ENCODE results near the gene ARFRP1.
"Not testable (repeated sequence)": the region's sequence is repeated elsewhere in the genome, so short reads cannot be mapped to it uniquely, and the experiment has no call there.

Gene ARFRP1

GRCh38 chr20:63673951-63674350 lies 33.8 kb downstream of the ARFRP1 start:
- no peak overlapping the region for H3K9ac ChIP-seq (ENCODE audit: low read length)
- no peak overlapping the region for H3K4me2 ChIP-seq (ENCODE audit: low read length)
- H2BK5ac ChIP-seq (ENCODE audit: low read depth, low read length, poor library complexity) = no peak overlapping the region
- H4K8ac ChIP-seq (ENCODE audit: low read depth, low read length) = no peak overlapping the region
- H4K12ac ChIP-seq (ENCODE audit: low read depth, low read length) = no peak overlapping the region
- no peak overlapping the region for H2AK5ac ChIP-seq (ENCODE audit: low read length)
- H3K4ac ChIP-seq (ENCODE audit: low read depth, low read length) = no peak overlapping the region
- H2BK12ac ChIP-seq (ENCODE audit: low read length) = no peak overlapping the region
- H2BK120ac ChIP-seq (ENCODE audit: insufficient read depth, low read length, poor library complexity) = no peak overlapping the region
- H3K9me3 ChIP-seq (ENCODE audit: insufficient read depth, low read depth, low read length) = peaks cover 2% of the 10 kb centered on the region
- H2AFZ ChIP-seq (ENCODE audit: insufficient read depth, low read length, poor library complexity) = no peak overlapping the region
- H3K14ac ChIP-seq (ENCODE audit: low read length) = no peak overlapping the region
- H3K4me1 ChIP-seq (ENCODE audit: control insufficient read depth in 1 of 2, insufficient read depth in 2 of 2, low read length in 2 of 2) = no peaks in the 10 kb centered on the region
- H3K23ac ChIP-seq (ENCODE audit: low read length) = no peak overlapping the region
- no peak for DNase-seq
- peaks cover 42 to 43% of the 10 kb centered on the region in 2 experiments for H3K36me3 ChIP-seq (ENCODE audit: control insufficient read depth in 1 of 2, insufficient read depth in 2 of 2, low read length in 2 of 2)
- no peaks in the 10 kb centered on the region for H3K79me2 ChIP-seq (ENCODE audit: control insufficient read depth, insufficient read depth, low read length, poor library complexity)
- H3K4me3 ChIP-seq (ENCODE audit: low read depth, low read length) = no peak overlapping the region
- H3K18ac ChIP-seq (ENCODE audit: low read length) = no peak overlapping the region
- no peak overlapping the region for H3K27ac ChIP-seq (ENCODE audit: low read depth, low read length)
- no peaks in the 10 kb centered on the region for H3K27me3 ChIP-seq (ENCODE audit: insufficient read depth, low read length)
- H3K79me1 ChIP-seq (ENCODE audit: low read length) = no peaks in the 10 kb centered on the region
- WGBS (ENCODE audit: extremely low coverage, insufficient coverage, insufficient read length) = no CpG with 5 or more reads among the region's 14 CpGs
- H4K91ac ChIP-seq (ENCODE audit: low read depth, low read length) = no peak overlapping the region

DNA sequence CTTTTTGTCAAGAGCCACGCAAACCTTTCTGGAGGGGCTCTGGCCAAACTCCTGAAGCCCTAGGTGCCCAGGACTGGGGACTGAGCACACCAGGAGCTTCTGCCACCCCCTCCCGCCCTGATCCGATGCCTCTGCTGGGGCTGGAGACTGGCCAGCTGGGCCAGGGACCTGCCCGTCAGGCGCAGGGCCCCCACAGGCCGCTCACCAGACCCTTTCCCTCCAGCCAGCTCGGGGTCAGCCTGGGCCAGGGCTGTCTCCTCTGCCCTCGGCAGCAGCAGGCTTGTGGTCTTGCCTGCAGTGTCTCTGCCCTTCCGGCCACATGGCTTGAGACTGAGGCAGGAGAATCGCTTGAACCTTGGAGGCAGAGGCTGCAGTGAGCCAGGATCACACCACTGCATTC lies 35.1 kb downstream of the ARFRP1 start:
- Histone ChIP-seq H3K79me2 (ENCODE audit: control insufficient read depth, insufficient read depth, low read length, poor library complexity) (no peaks in the 10 kb centered on the region), H4K8ac (ENCODE audit: low read depth, low read length) (no peak overlapping the region)

DNA sequence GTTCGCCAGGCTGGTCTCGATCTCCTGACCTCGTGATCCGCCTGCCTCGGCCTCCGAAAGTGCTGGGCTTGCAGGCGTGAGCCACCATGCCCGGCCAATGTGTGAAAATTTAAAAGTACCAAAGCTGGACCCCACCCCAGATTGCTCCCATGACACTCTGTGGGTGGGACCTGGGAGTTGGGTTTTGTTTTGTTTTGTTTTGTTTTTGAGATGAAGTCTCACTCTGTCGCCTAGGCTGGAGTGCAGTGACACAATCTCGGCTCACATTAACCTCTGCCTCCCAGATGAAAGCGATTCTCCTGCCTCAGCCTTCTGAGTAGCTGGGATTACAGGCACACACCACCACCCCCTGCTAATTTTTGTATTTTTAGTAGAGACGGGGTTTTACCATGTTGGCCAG lies 36.1 kb downstream of the ARFRP1 start:
- not testable (repeated sequence) for H3K18ac ChIP-seq (ENCODE audit: low read length); H4K12ac ChIP-seq (ENCODE audit: low read depth, low read length); H3K9ac ChIP-seq (ENCODE audit: low read length); H2AFZ ChIP-seq (ENCODE audit: insufficient read depth, low read length, poor library complexity); H2BK120ac ChIP-seq (ENCODE audit: insufficient read depth, low read length, poor library complexity); H4K8ac ChIP-seq (ENCODE audit: low read depth, low read length); H3K4me2 ChIP-seq (ENCODE audit: low read length); H3K4me1 ChIP-seq (ENCODE audit: control insufficient read depth in 1 of 2, insufficient read depth in 2 of 2, low read length in 2 of 2); H3K23ac ChIP-seq (ENCODE audit: low read length); H3K79me1 ChIP-seq (ENCODE audit: low read length); H4K91ac ChIP-seq (ENCODE audit: low read depth, low read length); H3K27ac ChIP-seq (ENCODE audit: low read depth, low read length); H2AK5ac ChIP-seq (ENCODE audit: low read length); H3K14ac ChIP-seq (ENCODE audit: low read length); H3K4ac ChIP-seq (ENCODE audit: low read depth, low read length); H3K9me3 ChIP-seq (ENCODE audit: insufficient read depth, low read depth, low read length); H3K27me3 ChIP-seq (ENCODE audit: insufficient read depth, low read length); H2BK12ac ChIP-seq (ENCODE audit: low read length); DNase-seq; H2BK5ac ChIP-seq (ENCODE audit: low read depth, low read length, poor library complexity); H3K4me3 ChIP-seq (ENCODE audit: low read depth, low read length); H3K79me2 ChIP-seq (ENCODE audit: control insufficient read depth, insufficient read depth, low read length, poor library complexity)
- H3K36me3 ChIP-seq (ENCODE audit: control insufficient read depth in 1 of 2, insufficient read depth in 2 of 2, low read length in 2 of 2) = peaks cover 47 to 53% of the 10 kb centered on the region in 2 experiments
- WGBS (ENCODE audit: extremely low coverage, insufficient coverage, insufficient read length) = no CpG with 5 or more reads among the region's 12 CpGs

More for the DNA sequence above, 35.1 kb downstream of the ARFRP1 start:
- H3K36me3 ChIP-seq (ENCODE audit: control insufficient read depth in 1 of 2, insufficient read depth in 2 of 2, low read length in 2 of 2) = peaks cover 44 to 48% of the 10 kb centered on the region in 2 experiments
- H2BK12ac ChIP-seq (ENCODE audit: low read length) = no peak overlapping the region
- H3K4me2 ChIP-seq (ENCODE audit: low read length) = no peak overlapping the region
- H3K4me3 ChIP-seq (ENCODE audit: low read depth, low read length) = no peak overlapping the region
- no peak overlapping the region for H3K4ac ChIP-seq (ENCODE audit: low read depth, low read length)
- no peak overlapping the region for H3K27ac ChIP-seq (ENCODE audit: low read depth, low read length)
- no CpG with 5 or more reads among the region's 10 CpGs for WGBS (ENCODE audit: extremely low coverage, insufficient coverage, insufficient read length)
- H3K9me3 ChIP-seq (ENCODE audit: insufficient read depth, low read depth, low read length) = peaks cover 2% of the 10 kb centered on the region
- no peak overlapping the region for H2AK5ac ChIP-seq (ENCODE audit: low read length)
- DNase-seq = no peak
- H4K12ac ChIP-seq (ENCODE audit: low read depth, low read length) = no peak overlapping the region
- no peak overlapping the region for H2AFZ ChIP-seq (ENCODE audit: insufficient read depth, low read length, poor library complexity)
- no peak overlapping the region for H3K23ac ChIP-seq (ENCODE audit: low read length)
- no peaks in the 10 kb centered on the region for H3K79me1 ChIP-seq (ENCODE audit: low read length)
- no peak overlapping the region for H4K91ac ChIP-seq (ENCODE audit: low read depth, low read length)
- H3K14ac ChIP-seq (ENCODE audit: low read length) = no peak overlapping the region
- no peaks in the 10 kb centered on the region for H3K4me1 ChIP-seq (ENCODE audit: control insufficient read depth in 1 of 2, insufficient read depth in 2 of 2, low read length in 2 of 2)
- no peak overlapping the region for H3K9ac ChIP-seq (ENCODE audit: low read length)
- no peak overlapping the region for H2BK120ac ChIP-seq (ENCODE audit: insufficient read depth, low read length, poor library complexity)
- no peak overlapping the region for H2BK5ac ChIP-seq (ENCODE audit: low read depth, low read length, poor library complexity)
- H3K18ac ChIP-seq (ENCODE audit: low read length) = no peak overlapping the region
- no peaks in the 10 kb centered on the region for H3K27me3 ChIP-seq (ENCODE audit: insufficient read depth, low read length)

DNA sequence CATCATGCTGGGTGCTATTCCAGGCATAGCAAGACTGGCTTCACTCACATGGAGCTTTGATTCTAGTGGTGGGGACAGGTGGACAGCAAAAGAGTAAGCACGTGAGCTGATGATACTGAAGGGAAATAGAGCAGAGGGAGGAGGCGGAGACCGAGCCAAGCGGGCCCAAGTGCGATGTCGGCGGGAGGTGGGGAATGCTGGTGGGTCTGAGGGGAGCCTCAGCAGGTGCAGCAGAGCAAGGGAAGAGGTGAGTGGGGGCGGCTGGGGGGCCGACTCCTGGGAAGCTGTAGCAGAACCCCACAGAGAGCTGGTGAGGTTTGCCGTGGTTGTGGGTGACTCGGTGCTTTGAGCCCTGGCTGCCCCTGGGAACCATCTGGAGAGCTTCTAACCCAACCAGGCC lies 39.4 kb downstream of the ARFRP1 start:
- Histone ChIP-seq H3K36me3 (ENCODE audit: control insufficient read depth in 1 of 2, insufficient read depth in 2 of 2, low read length in 2 of 2) (peaks cover 52 to 54% of the 10 kb centered on the region in 2 experiments), H4K8ac (ENCODE audit: low read depth, low read length) (no peak overlapping the region), H3K9ac (ENCODE audit: low read length) (no peak overlapping the region), H3K14ac (ENCODE audit: low read length) (no peak overlapping the region), H3K27ac (ENCODE audit: low read depth, low read length) (no peak overlapping the region), H4K91ac (ENCODE audit: low read depth, low read length) (no peak overlapping the region), H2AFZ (ENCODE audit: insufficient read depth, low read length, poor library complexity) (no peak overlapping the region), H2AK5ac (ENCODE audit: low read length) (no peak overlapping the region), H3K4me3 (ENCODE audit: low read depth, low read length) (no peak overlapping the region), H2BK120ac (ENCODE audit: insufficient read depth, low read length, poor library complexity) (no peak overlapping the region), H3K4me1 (ENCODE audit: control insufficient read depth in 1 of 2, insufficient read depth in 2 of 2, low read length in 2 of 2) (no peaks in the 10 kb centered on the region), H4K12ac (ENCODE audit: low read depth, low read length) (no peak overlapping the region), H3K4ac (ENCODE audit: low read depth, low read length) (no peak overlapping the region), H3K79me1 (ENCODE audit: low read length) (no peaks in the 10 kb centered on the region), H3K9me3 (ENCODE audit: insufficient read depth, low read depth, low read length) (no peaks in the 10 kb centered on the region), H2BK12ac (ENCODE audit: low read length) (no peak overlapping the region), H3K18ac (ENCODE audit: low read length) (no peak overlapping the region), H3K27me3 (ENCODE audit: insufficient read depth, low read length) (no peaks in the 10 kb centered on the region), H3K23ac (ENCODE audit: low read length) (no peak overlapping the region), H3K4me2 (ENCODE audit: low read length) (no peak overlapping the region), H3K79me2 (ENCODE audit: control insufficient read depth, insufficient read depth, low read length, poor library complexity) (no peaks in the 10 kb centered on the region), H2BK5ac (ENCODE audit: low read depth, low read length, poor library complexity) (no peak overlapping the region)
- WGBS (ENCODE audit: extremely low coverage, insufficient coverage, insufficient read length) = no CpG with 5 or more reads among the region's 11 CpGs
- no peak for DNase-seq
